Spinal cord (tissue), 10 donors: ENCODE data around the gene RAB20. TPM values are rescaled to one million over a fixed set of nuclear protein-coding genes. Genes with fewer than 3 reads are reported as not detected.
"Not testable (repeated sequence)": the region's sequence is repeated elsewhere in the genome, so short reads cannot be mapped to it uniquely, and the experiment has no call there.

Experiments used
- DNase-seq, 6 donors: peaks; one replicate each; pipeline versions ENCODE4 v3.0.0 to v3.0.0-alpha.2; 2013 to 2015; ENCODE audit warnings: low spot score in 6 of 6, low read depth in 4 of 6
- H3K27ac ChIP-seq: one replicate; pipeline ENCODE4 v1.5.1; 2013; ENCODE audit warnings: low read depth, low read length, control low read depth
- H3K27me3 ChIP-seq: one replicate; pipeline ENCODE4 v1.6.1; 2013; ENCODE audit warnings: low read length; ENCODE audit not compliant: control insufficient read depth, insufficient read depth
- H3K36me3 ChIP-seq: one replicate; pipeline ENCODE4 v1.6.1; 2013; ENCODE audit warnings: low read length; ENCODE audit not compliant: control insufficient read depth, insufficient read depth
- H3K4me1 ChIP-seq: one replicate; pipeline ENCODE4 v1.6.1; 2013; ENCODE audit warnings: low read length; ENCODE audit not compliant: control insufficient read depth, insufficient read depth
- H3K4me3 ChIP-seq: one replicate; pipeline ENCODE4 v1.5.1; 2013; ENCODE audit warnings: low read depth, low read length, control low read depth
- H3K9me3 ChIP-seq: one replicate; pipeline ENCODE4 v1.6.1; 2013; ENCODE audit warnings: low read length; ENCODE audit not compliant: control insufficient read depth, insufficient read depth
- WGBS: methylation state at CpG from one replicate; pipeline ENCODE4 v1.1.5; 2013; ENCODE audit warnings: missing lambda C conversion rate; ENCODE audit not compliant: insufficient coverage; 5-methylcytosine and 5-hydroxymethylcytosine counted together
- polyA plus RNA-seq, 2 donors: library from polyadenylated mRNA; unstranded; fragments of 120-200 nt; gene quantifications; one replicate each; pipeline ENCODE4 v1.2.1, GENCODE V29; 2013; ENCODE audit not compliant: insufficient read length in 2 of 2
- total RNA-seq, 2 donors: library from RNA; depleted of rRNA in 1 of 2; stranded (reverse); fragments of 120-200 nt in 1 of 2; fragments of >200 nt in 1 of 2; gene quantifications; one replicate each; pipeline versions ENCODE4 v1.2.3 to v1.2.4, GENCODE V29; 2013 to 2014
- donor health status: healthy.

RAB20 gene
- total and polyA plus RNA-seq, 4 donors: 2.6 to 8.3 (median 5.3) TPM

GRCh38 chr13:110490009-110490770, 71.3 kb downstream of the RAB20 start:
- Histone ChIP-seq H3K36me3 (peaks cover 30% of the 10 kb centered on the region), H3K4me3 (no peak overlapping the region), H3K27ac (no peak overlapping the region), H3K27me3 (no peaks in the 10 kb centered on the region), H3K4me1 (peaks cover 13% of the 10 kb centered on the region), H3K9me3 (no peaks in the 10 kb centered on the region)
- no peak for DNase-seq
- 91% methylated on average over 22 of the region's 24 CpGs for WGBS

GRCh38 chr13:110486880-110487279, 74.6 kb downstream of the RAB20 start:
- H3K27me3 ChIP-seq, DNase-seq, H3K9me3 ChIP-seq, H3K4me3 ChIP-seq, H3K4me1 ChIP-seq, H3K27ac ChIP-seq: not testable (repeated sequence)
- H3K36me3 ChIP-seq: peaks cover 26% of the 10 kb centered on the region
- WGBS: 71% methylated on average over 2 of the region's 3 CpGs

GRCh38 chr13:110486061-110486715, 75.3 kb downstream of the RAB20 start:
- H3K27me3 ChIP-seq: no peaks in the 10 kb centered on the region
- H3K9me3 ChIP-seq: no peaks in the 10 kb centered on the region
- no peaks in the 10 kb centered on the region for H3K4me1 ChIP-seq
- 73% methylated on average over 8 of the region's 15 CpGs for whole genome bisulfite sequencing
- no peak for DNase-seq
- H3K4me3 ChIP-seq: no peak overlapping the region
- no peak overlapping the region for H3K27ac ChIP-seq
- peaks cover 24% of the 10 kb centered on the region for H3K36me3 ChIP-seq

- Histone ChIP-seq H3K9me3 (no peaks in the 10 kb centered on the region), H3K4me1 (no peaks in the 10 kb centered on the region), H3K4me3 (no peak overlapping the region), H3K27me3 (no peaks in the 10 kb centered on the region), H3K27ac (no peak overlapping the region), H3K36me3 (peaks cover 24% of the 10 kb centered on the region)
- 69% methylated on average over 9 of the region's 9 CpGs for whole genome bisulfite sequencing
- no peak for DNase-seq
These were observed 75.9 kb downstream of the RAB20 start for GRCh38 chr13:110485604-110486003.

- no peak for DNase-seq
- H3K36me3 ChIP-seq: peaks cover 20% of the 10 kb centered on the region
- 90% methylated on average over 17 of the region's 18 CpGs for WGBS
- no peak overlapping the region for H3K4me3 ChIP-seq
- no peak overlapping the region for H3K27ac ChIP-seq
- H3K9me3 ChIP-seq: no peaks in the 10 kb centered on the region
- no peaks in the 10 kb centered on the region for H3K27me3 ChIP-seq
- peaks cover 4% of the 10 kb centered on the region for H3K4me1 ChIP-seq
These were observed 77.1 kb downstream of the RAB20 start for GRCh38 chr13:110484290-110485048.

- Histone ChIP-seq H3K9me3 (no peaks in the 10 kb centered on the region), H3K4me1 (peaks cover 12% of the 10 kb centered on the region), H3K27ac (no peak overlapping the region), H3K36me3 (peaks cover 26% of the 10 kb centered on the region), H3K27me3 (no peaks in the 10 kb centered on the region), H3K4me3 (no peak overlapping the region)
- 95% methylated on average over 11 of the region's 13 CpGs for WGBS
- no peak for DNase-seq
These were observed 78.0 kb downstream of the RAB20 start for GRCh38 chr13:110483386-110483968.

- Histone ChIP-seq H3K36me3 (peaks cover 21% of the 10 kb centered on the region), H3K27me3 (no peaks in the 10 kb centered on the region), H3K9me3 (no peaks in the 10 kb centered on the region), H3K4me3 (no peak overlapping the region), H3K27ac (no peak overlapping the region), H3K4me1 (peaks cover 14% of the 10 kb centered on the region)
- DNase-seq: no peak
- WGBS: 76% methylated on average over 5 of the region's 5 CpGs
These were observed 81.4 kb downstream of the RAB20 start for GRCh38 chr13:110480161-110480560.

- Histone ChIP-seq H3K9me3 (no peaks in the 10 kb centered on the region), H3K27me3 (no peaks in the 10 kb centered on the region), H3K36me3 (peaks cover 17% of the 10 kb centered on the region), H3K27ac (no peak overlapping the region), H3K4me3 (no peak overlapping the region), H3K4me1 (peaks cover 14% of the 10 kb centered on the region)
- DNase-seq: peak in 1 of 6 donors; percentile 14
- WGBS: 69% methylated on average over 11 of the region's 11 CpGs
These were observed 81.9 kb downstream of the RAB20 start for GRCh38 chr13:110479648-110480047.

- H3K9me3 ChIP-seq: no peaks in the 10 kb centered on the region
- H3K27ac ChIP-seq: no peak overlapping the region
- H3K4me3 ChIP-seq: no peak overlapping the region
- DNase-seq: no peak
- 89% methylated on average over 6 of the region's 6 CpGs for WGBS
- H3K27me3 ChIP-seq: no peaks in the 10 kb centered on the region
- H3K36me3 ChIP-seq: peaks cover 12% of the 10 kb centered on the region
- H3K4me1 ChIP-seq: peaks cover 14% of the 10 kb centered on the region
These were observed 82.3 kb downstream of the RAB20 start for GRCh38 chr13:110479215-110479545.
